GM12878 (cell line): ENCODE measurements around the gene CCP110. TPM values are rescaled to one million over a fixed set of nuclear protein-coding genes. Genes with fewer than 3 reads are reported as not detected.

Experiments
- ASH2L ChIP-seq: fragments of 300-600, 200-600 bp; sonication (generic); IDR thresholded peaks from 2 replicates; pipeline ENCODE4 v1.6.1; 2017; ENCODE audit warnings: low read depth, mild to moderate bottlenecking, borderline replicate concordance
- ATF7 ChIP-seq: fragments of 450-650 bp; IDR thresholded peaks from 2 replicates; pipeline ENCODE4 v1.6.1; 2016; ENCODE audit warnings: low read depth, mild to moderate bottlenecking
- BCLAF1 ChIP-seq: fragments of 450-650 bp; IDR thresholded peaks from 2 replicates; pipeline ENCODE4 v1.6.1; 2017; ENCODE audit warnings: antibody characterized with exemption, mild to moderate bottlenecking, moderate library complexity
- CHD2 ChIP-seq: IDR thresholded peaks from 2 replicates; pipeline ENCODE4 v1.6.1; 2011; ENCODE audit warnings: low read depth, low read length, improper control_type of control experiment, borderline replicate concordance
- CHD4 ChIP-seq: fragments of 200-600 bp; sonication (generic); IDR thresholded peaks from 2 replicates; pipeline ENCODE4 v1.6.1; 2016; ENCODE audit warnings: mild to moderate bottlenecking
- HCFC1 ChIP-seq: fragments of 150-350 bp; IDR thresholded peaks from 2 replicates; pipeline ENCODE4 v1.6.1; 2014; ENCODE audit warnings: low read length
- HDAC6 ChIP-seq: fragments of 200-600 bp; sonication (generic); IDR thresholded peaks from one replicate; pipeline ENCODE4 v1.8.0; 2017; ENCODE audit warnings: antibody characterized with exemption; ENCODE audit not compliant: unreplicated experiment
- HDGF ChIP-seq: fragments of 450-650 bp; IDR thresholded peaks from 2 replicates; pipeline ENCODE4 v1.6.1; 2016; ENCODE audit warnings: antibody characterized with exemption
- IRF5 ChIP-seq: fragments of 450-650 bp; IDR thresholded peaks from 2 replicates; pipeline ENCODE4 v1.6.1; 2017; ENCODE audit warnings: borderline replicate concordance
- KAT2A ChIP-seq: conservative IDR thresholded peaks from 2 replicates; pipeline ENCODE4 v1.6.1; 2011; ENCODE audit warnings: low read depth, low read length; ENCODE audit not compliant: control insufficient read depth
- KDM1A ChIP-seq: fragments of 200-600 bp; sonication (generic); IDR thresholded peaks from 2 replicates; pipeline ENCODE4 v1.6.1; 2016; ENCODE audit warnings: borderline replicate concordance
- MYB ChIP-seq: fragments of 150-350 bp; IDR thresholded peaks from 2 replicates; pipeline ENCODE4 v1.6.1; 2014; ENCODE audit warnings: mild to moderate bottlenecking, low read depth, low read length, borderline replicate concordance
- NFYA ChIP-seq: IDR thresholded peaks from 2 replicates; pipeline ENCODE4 v1.6.1; 2011; ENCODE audit warnings: low read depth, mild to moderate bottlenecking, low read length, improper control_type of control experiment, borderline replicate concordance
- PAX5 ChIP-seq: IDR thresholded peaks from 2 replicates; pipeline ENCODE4 v1.6.1; 2011; ENCODE audit warnings: low read depth, low read length, borderline replicate concordance
- POLR2A ChIP-seq: IDR thresholded peaks from 2 replicates; pipeline ENCODE4 v1.6.1; 2011; ENCODE audit warnings: low read depth, mild to moderate bottlenecking, low read length
- POU2F2 ChIP-seq: IDR thresholded peaks from 3 replicates; pipeline ENCODE4 v1.6.1; 2011; ENCODE audit warnings: low read depth, mild to moderate bottlenecking, low read length, borderline replicate concordance
- RB1 ChIP-seq: fragments of 450-650 bp; formaldehyde crosslinking; IDR thresholded peaks from 2 replicates; pipeline ENCODE4 v1.6.1; 2017; ENCODE audit warnings: mild to moderate bottlenecking, borderline replicate concordance
- RBBP5 ChIP-seq: fragments of 200-600 bp; sonication (generic); conservative IDR thresholded peaks from 2 replicates; pipeline ENCODE4 v1.6.1; 2016
- SREBF1 ChIP-seq: IDR thresholded peaks from 2 replicates; pipeline ENCODE4 v1.6.1; 2012; ENCODE audit warnings: mild to moderate bottlenecking, low read length
- SREBF2 ChIP-seq: IDR thresholded peaks from 2 replicates; pipeline ENCODE4 v1.6.1; 2012; ENCODE audit warnings: mild to moderate bottlenecking, low read length
- STAT1 ChIP-seq: fragments of 450-650 bp; conservative IDR thresholded peaks from 2 replicates; pipeline ENCODE4 v1.6.1; 2014; ENCODE audit warnings: antibody characterized with exemption, mild to moderate bottlenecking
- TAF1 ChIP-seq: IDR thresholded peaks from 2 replicates; pipeline ENCODE4 v1.6.1; 2011; ENCODE audit warnings: mild to moderate bottlenecking, low read depth, low read length, borderline replicate concordance
- USF1 ChIP-seq: IDR thresholded peaks from 2 replicates; pipeline ENCODE4 v1.6.1; 2011; ENCODE audit warnings: borderline replicate concordance, low read depth, mild to moderate bottlenecking, moderate library complexity, mixed read lengths, low read length; ENCODE audit not compliant: insufficient read depth; ENCODE audit errors: extremely low read length
- YBX1 ChIP-seq: fragments of 450-650 bp; IDR thresholded peaks from 2 replicates; pipeline ENCODE4 v1.6.1; 2016; ENCODE audit warnings: antibody characterized with exemption
- ZBED1 ChIP-seq: IDR thresholded peaks from 2 replicates; pipeline ENCODE4 v1.6.1; 2016; ENCODE audit warnings: borderline replicate concordance
- ZNF207 ChIP-seq: fragments of 450-650 bp; IDR thresholded peaks from 2 replicates; pipeline ENCODE4 v1.6.1; 2014; ENCODE audit warnings: antibody characterized with exemption, mild to moderate bottlenecking, borderline replicate concordance
- ZNF217 ChIP-seq: fragments of 450-650 bp; IDR thresholded peaks from 2 replicates; pipeline ENCODE4 v1.6.1; 2017; ENCODE audit warnings: antibody characterized with exemption, mild to moderate bottlenecking
- polyA plus RNA-seq, 11 experiments: library from polyadenylated mRNA; depleted of rRNA in 4 of 11; unstranded in 6 of 11; stranded (reverse) in 5 of 11; fragments of >200 nt; fragmentation: Nextera tagmentation in 4 of 11; fragmentation: Illumina TruSeq in 1 of 11; extraction: Ambion mirVana in 4 of 11; extraction: Trizol in 1 of 11; gene quantifications; 1 replicate in 1 of 11; 2 replicates in 10 of 11; pipeline versions ENCODE4 v1.2.1 to v1.2.3, GENCODE V29; 2011 to 2016; ENCODE audit warnings: inconsistent platforms in 2 of 11, missing spikeins in 2 of 11, low read depth in 1 of 11
- total RNA-seq, 4 experiments: library from RNA; depleted of rRNA in 3 of 4; stranded (reverse); fragments of >200 nt in 3 of 4; fragmentation: Illumina TruSeq in 1 of 4; extraction: Trizol in 1 of 4; gene quantifications; 2 replicates each; pipeline versions ENCODE4 v1.2.1 to v1.2.3, GENCODE V29; 2013 to 2021

The CCP110 gene
- total and polyA plus RNA-seq, 10 of the 15 experiments (the other 5 are each of a cell fraction or from before 2014, with no cell fraction given), result 6.4 to 38.1 (median 26.7) TPM

- TF ChIP-seq BCLAF1, result no peak
- TF ChIP-seq KAT2A, result no peak
- peak; percentile 57 for TF ChIP-seq HDAC6
- TF ChIP-seq POU2F2, result peak; percentile 50; the same call in 1 of the 3 replicates
- TF ChIP-seq ASH2L, result no peak
- no peak; the same call in 1 of the 2 replicates for TF ChIP-seq ATF7
- TF ChIP-seq ZNF217, result no peak
- peak; percentile 92 for TF ChIP-seq PAX5
- TF ChIP-seq POLR2A, result peak; percentile 87
- TF ChIP-seq RB1, result peak; percentile 50; the same call in 1 of the 2 replicates
- TF ChIP-seq IRF5, result 0 out of 2 replicates have a peak, but pooled peaks have one; percentile 41
- no peak for TF ChIP-seq SREBF1
- TF ChIP-seq NFYA, result no peak
- peak; percentile 83 for TF ChIP-seq USF1
- TF ChIP-seq HCFC1, result peak; percentile 91
- TF ChIP-seq YBX1, result no peak
- TF ChIP-seq CHD4, result no peak
- no peak for TF ChIP-seq MYB
- peak; percentile 83 for TF ChIP-seq HDGF
- 0 out of 2 replicates have a peak, but pooled peaks have one; percentile 18 for TF ChIP-seq STAT1
- TF ChIP-seq RBBP5, result no peak
- no peak for TF ChIP-seq KDM1A
- TF ChIP-seq SREBF2, result no peak
- TF ChIP-seq CHD2, result peak; percentile 86
- TF ChIP-seq TAF1, result peak; percentile 89; the same call in 1 of the 2 replicates
- TF ChIP-seq ZNF207, result no peak; the same call in 1 of the 2 replicates
- no peak for TF ChIP-seq ZBED1
These were observed 31.6 kb downstream of the CCP110 start, which contains the start of gene VPS35L (continued) for GRCh38 chr16:19555186-19555937.
